GF-D8 (cell line): Measurements from ENCODE around the gene ZC3H7B.
"Not testable (repeated sequence)": the region's sequence is repeated elsewhere in the genome, so short reads cannot be mapped to it uniquely, and the experiment has no call there.

Source experiments
- DNase-seq: peaks from one replicate; lab custom pipeline; 2025; lab: John Stamatoyannopoulos, UW

The ZC3H7B gene, protein sequence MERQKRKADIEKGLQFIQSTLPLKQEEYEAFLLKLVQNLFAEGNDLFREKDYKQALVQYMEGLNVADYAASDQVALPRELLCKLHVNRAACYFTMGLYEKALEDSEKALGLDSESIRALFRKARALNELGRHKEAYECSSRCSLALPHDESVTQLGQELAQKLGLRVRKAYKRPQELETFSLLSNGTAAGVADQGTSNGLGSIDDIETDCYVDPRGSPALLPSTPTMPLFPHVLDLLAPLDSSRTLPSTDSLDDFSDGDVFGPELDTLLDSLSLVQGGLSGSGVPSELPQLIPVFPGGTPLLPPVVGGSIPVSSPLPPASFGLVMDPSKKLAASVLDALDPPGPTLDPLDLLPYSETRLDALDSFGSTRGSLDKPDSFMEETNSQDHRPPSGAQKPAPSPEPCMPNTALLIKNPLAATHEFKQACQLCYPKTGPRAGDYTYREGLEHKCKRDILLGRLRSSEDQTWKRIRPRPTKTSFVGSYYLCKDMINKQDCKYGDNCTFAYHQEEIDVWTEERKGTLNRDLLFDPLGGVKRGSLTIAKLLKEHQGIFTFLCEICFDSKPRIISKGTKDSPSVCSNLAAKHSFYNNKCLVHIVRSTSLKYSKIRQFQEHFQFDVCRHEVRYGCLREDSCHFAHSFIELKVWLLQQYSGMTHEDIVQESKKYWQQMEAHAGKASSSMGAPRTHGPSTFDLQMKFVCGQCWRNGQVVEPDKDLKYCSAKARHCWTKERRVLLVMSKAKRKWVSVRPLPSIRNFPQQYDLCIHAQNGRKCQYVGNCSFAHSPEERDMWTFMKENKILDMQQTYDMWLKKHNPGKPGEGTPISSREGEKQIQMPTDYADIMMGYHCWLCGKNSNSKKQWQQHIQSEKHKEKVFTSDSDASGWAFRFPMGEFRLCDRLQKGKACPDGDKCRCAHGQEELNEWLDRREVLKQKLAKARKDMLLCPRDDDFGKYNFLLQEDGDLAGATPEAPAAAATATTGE

DNA sequence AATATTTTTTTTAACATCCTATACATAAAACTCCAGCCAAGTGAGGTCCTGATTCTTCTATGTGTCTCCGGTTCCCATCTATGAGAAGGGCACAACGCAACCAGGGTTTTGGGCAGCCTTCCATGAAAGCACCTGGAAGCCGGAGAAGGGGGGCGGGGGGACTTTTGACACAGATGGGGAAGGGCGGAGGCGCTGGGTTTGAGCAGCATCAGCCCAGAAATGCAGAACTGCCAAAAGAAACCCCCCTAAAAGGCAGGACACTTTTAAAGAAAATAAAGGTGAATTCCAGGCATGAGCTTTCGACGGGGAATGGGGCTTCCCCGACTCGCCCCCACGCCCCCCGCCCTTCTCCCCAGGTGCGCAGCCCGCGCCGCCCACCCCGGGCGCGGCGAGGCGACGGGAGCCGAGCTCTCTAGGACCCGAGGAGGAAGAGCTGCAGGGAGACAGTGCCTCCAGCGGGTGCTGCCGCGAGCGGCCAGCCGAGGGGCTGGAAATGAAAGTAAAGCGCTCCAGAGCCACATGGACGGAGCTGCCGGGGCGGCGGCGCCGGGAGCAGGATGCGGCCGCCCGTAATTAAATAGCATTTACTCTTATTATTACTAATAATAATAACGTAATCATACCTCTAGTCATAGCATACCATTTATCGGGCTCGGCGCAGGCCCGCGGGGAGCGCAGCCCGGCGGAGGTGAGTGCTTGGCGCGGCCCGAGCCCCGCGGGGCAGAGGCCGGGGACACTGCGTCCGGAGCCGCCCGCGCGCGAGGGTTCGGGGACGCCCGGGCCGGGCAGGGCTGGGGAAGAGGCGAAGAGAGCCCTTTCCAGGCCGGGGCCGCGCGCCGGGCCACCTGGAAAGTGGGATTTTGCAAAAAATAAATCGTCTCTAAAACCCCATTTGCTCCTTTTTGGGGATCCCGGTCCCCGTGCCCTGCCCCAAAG is at the start of gene ZC3H7B:
Gene ZC3H7B, plus strand, starts transcription at position 441 of the 936 bp plus-strand sequence. CDS start 19,136 bp downstream, outside the sequence.
- peak; percentile 21 for DNase-seq

DNA sequence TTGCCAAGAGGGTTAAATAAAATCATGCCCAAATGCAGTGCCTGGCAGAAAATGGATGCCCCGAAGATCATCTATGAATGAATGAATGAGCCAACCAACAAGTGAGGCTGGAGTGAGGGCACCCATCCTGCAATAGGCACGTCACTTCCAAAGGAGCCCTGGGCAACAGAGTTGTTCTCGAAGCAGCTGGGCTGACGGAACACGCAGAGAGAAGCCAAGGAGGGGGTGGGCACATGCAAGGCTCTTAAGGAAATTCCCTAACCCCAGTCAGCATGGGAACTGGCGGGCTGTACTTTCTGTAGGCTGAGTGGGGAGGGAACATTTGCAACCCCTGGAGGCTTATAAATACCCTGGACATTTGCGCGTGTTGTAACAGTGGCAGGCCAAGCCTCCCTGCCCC is 49.0 kb upstream of the ZC3H7B start:
- DNase-seq, result no peak

DNA sequence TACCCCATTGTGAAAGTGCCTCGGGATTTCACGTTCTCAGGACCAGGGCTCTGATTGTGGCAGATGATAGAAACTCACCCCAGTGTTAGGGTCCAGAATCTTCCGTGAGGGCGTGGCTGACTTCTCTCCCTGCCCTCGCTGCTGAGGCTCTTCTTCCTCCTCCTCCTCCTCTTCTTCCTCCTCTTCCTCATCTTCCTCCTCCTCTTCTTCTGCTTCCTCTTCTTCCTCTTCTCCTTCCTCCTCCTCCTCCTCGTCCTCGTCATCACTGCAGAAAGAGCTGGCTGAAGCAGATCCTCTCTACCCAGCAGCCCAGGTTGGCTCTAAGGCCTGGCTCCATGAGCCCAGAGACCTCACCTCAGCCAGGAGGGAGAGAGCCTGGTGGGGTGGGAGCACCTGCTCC is 47.1 kb upstream of the ZC3H7B start:
- DNase-seq, result no peak

DNA sequence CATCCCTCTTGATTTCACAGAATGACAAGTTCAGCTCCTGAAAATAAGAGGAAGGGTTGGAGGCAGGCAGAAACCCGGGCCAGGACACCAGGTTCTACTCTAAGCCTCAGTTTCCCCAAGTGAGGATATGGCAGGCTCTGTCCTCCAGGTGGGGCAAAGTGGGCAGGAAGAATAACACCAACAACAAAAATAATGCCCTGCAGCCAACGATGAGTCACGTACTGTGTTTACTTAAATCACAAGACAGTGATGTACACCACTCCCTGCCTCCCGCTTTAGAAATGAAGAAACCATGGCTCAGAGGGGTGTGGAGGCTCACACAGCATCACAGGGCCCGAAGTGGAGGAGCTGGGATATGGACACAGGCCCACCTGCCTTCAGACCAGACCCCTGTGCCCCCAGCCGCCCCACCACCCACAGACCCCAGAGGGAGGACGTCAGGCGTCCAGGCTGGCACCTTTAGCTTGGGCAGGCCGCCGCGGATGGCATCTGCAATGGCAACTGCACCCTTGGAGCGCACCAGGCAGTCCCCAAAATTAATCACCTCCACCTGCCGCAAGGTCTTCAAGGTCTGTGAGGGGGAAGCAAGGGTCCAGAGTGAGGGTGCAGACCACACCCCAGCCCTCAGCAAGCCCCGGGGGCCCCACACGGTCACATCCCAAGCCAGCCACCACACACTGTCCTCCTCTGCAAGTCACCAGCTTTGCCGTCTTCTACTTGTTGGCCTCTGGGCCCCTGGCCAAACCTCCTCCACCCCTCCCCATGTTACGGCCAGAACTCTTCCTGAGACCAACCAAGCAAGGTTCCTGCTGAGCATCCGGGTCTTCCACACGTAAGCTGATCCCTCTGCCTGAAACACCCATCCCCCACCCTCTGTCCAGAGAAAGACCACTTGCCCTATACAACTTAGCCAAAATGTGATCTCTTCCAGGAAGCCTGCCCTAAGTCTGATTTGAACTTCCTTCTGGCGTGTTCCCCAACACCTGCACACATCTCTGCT is 44.8 kb upstream of the ZC3H7B start:
- DNase-seq, result no peak

DNA sequence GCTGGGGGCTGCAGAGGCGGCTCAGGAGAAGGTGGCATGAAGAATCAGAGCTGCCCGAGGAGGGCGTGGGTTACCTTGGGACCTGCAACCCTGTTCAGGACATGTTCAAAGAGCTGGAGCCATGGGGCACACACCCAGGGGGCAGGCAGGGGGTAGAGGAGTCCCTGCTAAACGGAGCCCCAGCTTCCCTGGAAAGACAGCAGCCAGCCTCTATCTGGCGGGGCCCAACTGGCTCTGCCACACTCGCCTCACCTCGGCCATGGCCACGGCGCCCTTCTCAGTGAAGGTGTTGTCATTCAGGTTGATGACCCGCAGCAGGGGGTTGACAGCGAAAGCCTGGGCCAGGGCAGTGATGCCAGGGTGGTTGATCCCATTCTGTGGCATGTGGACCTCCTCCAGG is 43.6 kb upstream of the ZC3H7B start:
- DNase-seq, result no peak

DNA sequence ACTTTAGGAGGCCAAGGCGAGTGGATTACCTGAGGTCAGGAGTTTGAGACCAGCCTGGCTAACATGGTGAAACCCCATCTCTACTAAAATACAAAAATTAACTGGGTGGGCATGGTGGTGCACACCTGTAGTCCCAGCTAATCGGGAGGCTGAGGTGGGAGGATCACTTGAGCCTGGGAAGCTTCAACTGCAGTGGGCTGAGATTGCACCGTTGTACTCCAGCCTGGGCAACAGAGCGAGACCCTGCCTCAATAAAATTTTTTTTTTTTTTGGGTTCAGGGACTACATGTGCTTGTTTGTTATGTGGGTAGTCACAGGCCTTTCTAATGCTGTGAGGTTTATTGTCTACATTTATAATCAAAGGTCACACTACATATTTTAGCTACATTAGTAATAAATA is 41.6 kb upstream of the ZC3H7B start:
- not testable (repeated sequence) for DNase-seq

DNA sequence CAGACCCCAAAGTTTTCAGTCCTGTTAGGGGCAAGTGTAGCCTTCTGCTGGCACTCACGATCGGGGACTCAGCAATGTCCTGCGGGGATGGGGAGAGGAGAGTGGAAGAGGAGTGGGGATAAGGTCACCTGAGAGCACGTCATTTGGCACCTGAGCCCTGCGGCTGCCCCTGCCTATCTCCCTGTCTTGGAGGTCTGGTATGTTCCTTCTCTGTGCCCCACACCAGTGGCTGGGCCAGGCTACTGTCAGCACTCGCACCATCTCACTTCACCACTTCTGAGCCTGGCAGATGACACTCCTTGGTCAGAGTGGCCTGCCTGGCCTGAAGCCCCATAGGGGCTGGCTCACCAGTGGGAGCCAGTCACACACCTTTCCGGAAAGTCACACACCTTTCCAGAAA is 40.5 kb upstream of the ZC3H7B start:
- no peak for DNase-seq

DNA sequence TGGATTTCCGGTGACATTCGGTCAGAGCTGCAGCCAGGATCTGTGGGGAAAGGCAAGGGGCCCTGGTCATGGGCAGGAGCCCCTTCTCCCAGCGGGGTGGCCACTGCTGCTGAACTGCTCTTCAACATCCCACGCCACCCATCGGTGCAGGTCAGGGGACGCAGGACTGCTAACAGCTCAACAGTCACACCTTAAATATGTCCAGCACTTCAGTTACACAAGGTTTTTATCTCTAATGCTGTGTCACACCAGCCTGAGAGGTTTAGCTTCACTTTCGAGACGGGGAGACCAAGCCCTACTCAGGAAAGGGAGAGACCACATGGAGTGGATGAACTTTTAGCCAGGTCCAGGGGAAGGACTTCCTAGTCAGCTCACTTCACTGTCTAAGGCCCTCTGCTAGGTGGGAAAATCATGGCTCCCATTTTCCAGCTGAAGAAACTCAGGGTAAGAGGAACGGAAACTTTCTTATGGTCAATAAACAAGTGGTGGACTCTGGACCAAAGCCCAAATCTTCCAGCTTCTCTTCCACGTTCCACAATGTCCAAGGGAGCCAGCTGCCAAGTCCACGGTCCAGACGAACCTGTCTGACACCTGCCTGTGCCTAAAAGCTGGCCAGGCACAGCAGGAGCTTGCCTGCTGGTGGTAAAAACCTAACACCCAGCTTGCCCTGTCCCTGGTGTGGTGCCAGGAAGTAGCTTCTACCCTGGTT is 39.6 kb upstream of the ZC3H7B start:
- DNase-seq, result no peak

DNA sequence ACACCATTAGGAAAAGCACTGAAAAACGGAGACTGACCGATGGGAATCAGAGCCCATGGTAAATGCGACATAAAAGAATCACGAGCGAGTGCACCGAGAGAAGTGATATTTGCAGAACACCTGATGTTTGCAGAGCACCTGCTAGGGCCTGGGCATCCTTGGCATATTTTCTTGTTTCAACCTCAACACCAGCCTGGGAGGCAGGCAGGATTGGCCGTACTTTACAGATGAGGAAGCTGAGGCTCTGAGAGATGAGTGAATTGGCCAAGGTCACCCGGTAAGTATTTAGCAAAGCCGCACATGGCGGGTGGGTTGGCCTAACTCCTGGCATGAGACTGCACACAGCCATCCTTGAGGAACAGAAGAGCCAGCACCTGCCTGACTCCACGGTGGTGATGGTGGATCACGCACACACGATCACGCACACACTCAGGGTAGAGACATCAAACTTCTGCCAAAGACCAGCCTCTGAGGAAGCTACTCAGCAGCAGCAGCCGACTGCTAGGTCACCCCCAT is 39.0 kb upstream of the ZC3H7B start:
- no peak for DNase-seq

DNA sequence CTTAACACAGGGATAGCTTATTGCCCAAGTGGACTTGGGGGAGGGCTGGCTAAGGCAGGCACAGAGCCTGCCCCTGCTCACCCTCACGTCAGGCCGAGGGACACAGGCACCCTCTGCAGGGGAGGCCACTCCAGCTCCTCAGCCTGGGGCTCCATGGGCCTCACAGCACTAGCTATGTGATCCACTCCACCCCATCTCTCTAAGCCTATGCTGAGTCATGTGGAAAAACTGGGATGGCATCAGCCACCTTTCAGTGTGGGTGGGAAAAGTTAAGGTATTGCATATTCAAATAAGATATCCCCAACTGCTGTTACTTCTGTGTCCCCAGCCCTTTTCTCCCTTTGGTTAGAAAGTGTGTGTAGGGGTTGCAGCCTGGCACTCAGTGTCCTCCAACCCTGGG is 37.6 kb upstream of the ZC3H7B start:
- DNase-seq, result no peak

DNA sequence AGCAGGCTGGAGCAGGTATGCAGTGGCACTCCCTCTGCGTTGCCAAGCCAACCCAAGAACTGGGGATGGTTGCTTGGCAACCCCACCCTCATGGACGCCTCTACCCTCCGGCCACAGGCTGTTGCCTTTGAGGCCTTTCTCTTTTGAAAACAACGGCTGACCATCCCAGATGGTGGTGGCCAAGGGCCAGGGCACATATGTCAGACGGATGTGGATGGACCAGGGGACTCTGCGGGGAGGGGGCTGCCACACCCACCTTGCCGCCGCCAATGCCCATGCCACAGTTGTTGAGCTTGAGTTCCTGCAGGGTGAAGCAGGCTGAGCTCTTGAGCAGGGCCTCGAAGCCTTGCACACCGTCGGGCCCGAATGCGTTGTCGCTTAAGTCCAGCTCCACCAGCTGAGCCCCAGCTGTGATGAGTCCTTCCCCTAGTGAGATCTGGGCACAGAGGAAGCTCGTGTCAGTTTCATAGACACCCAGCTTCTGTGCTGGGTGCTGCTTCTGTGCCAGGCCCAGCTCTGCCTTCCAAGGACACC is 36.9 kb upstream of the ZC3H7B start:
- no peak for DNase-seq

DNA sequence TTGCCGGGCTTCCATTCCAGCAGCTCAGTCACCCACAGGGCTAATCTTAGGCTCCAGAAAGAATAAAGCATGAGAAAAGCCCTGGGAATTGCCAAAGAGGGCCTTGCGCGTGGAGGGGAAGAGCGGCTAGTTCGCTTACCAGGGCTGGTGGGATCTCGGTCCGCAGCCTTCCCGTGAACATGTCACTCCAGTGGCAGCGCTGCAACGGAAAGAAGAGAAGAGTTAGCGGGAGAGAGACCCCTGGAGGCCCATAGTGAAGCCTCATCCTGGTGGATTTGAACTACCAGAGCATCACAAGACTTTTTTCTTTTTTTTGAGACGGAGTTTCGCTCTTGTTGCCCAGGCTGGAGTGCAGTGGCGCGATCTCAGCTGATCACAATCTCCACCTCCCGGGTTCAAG is 33.4 kb upstream of the ZC3H7B start:
- no peak for DNase-seq

DNA sequence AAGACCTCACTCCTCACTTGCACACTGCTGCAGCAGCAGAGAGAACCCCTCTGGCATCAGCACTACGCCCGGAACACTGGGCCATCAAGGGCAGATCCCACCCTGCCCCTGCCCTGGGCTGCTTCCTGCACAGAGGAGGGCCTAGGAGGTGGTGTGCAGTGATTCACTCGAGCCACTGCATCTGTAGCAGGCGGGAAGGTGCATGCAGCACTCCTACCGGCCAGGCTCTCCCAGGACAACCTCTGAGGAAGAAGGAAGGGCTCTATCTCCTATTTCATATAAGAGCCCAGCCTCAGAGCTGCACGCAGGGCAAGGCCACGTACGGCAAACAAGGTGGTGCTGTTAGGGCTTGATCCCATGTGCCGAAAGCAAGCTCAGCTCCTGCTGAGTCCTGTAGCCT is 29.5 kb upstream of the ZC3H7B start:
- DNase-seq, result no peak

DNA sequence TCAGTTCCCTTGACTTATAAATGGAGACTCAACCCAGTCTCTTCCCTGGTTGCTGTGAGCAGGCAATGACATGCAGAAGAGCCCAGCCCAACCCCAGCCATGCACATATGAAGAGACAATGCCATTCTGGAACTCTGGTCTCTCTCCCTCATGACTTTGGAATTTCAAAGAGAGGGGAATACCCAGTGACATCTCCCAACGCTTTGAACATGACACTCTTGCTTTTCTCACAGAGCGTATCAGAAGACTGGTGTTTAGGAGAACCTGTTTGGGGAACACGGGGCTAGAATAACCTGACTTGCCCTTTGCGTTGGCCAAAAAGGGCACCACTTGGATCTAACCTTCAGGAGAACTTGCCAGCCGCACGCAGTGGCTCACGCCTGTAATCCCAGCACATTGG is 28.2 kb upstream of the ZC3H7B start:
- no peak for DNase-seq

DNA sequence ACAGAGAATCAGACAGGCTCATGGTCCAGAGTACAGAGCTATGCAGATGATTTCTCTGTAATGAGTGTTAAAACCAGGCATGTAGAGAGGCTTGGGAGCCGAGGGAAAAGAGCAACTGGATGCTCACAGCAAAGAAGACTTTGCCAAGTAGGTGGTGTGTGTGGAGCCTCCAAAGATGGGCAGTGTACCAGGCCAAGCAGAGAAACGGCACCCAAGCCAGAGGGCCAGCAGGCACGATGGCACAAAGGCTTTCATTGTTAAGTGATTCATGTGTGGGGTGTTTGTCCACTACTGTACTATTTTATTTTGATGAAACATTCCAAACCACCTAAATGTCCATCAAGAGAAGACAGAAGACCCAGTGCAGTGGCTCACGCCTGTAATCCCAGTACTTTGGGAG is 26.5 kb upstream of the ZC3H7B start:
- no peak for DNase-seq

DNA sequence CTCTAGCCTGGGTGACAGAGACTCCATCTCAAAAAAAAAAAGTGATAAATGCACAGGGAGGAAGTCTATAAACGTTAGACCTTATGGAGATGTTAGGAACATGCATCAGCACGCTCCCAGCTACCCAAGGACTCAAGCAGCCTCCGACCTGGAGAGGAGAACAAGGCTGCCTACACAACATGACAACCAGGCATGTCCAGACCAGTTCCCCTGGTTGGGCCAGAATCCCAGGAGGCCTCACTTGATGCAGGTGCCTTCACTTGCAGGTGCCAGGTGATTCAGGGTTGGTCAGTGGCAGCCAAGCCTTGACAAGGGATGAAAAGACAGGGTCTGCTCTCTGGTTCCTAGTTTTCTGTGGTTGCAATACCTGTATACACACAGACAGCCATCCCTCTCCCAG is 21.3 kb upstream of the ZC3H7B start:
- DNase-seq, result no peak

DNA sequence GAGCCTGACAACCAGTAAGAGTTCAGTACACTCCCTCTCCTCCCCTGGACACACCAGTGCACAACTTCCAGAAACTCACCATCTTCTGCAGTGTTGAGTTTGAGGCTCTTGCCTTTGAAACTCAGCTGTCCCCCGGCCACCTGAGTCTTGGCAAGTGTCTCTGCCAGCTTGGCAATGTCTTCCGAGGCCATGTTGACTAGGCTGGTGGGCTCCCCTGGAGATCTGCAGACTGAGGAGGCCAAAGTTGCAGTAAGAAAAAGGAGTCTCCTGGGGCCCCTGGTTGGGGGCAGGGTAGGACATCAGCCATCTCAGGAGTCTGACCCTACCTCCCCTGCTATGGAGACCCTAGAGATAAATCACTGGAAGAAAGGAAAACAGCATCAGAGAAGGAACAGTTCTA is 20.5 kb upstream of the ZC3H7B start:
- no peak for DNase-seq

DNA sequence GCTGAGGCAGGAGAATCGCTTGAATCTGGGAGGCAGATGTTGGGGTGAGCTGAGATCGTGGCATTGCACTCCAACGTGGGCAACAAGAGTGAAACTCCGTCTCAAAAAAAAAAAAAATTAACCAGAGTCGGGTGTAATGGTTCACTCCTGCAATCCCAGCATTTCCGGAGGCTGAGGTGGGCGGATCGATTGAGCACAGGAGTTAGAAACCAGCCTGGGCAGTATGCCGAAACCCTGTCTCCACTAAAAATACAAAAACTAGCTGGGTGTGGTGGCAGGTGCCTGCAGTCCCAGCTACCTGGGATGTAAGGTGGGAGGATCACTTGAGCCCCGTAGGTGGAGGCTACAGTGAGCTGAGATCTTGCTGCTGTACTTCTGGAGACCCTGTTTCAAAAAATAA is 16.9 kb upstream of the ZC3H7B start:
- DNase-seq, result no peak

DNA sequence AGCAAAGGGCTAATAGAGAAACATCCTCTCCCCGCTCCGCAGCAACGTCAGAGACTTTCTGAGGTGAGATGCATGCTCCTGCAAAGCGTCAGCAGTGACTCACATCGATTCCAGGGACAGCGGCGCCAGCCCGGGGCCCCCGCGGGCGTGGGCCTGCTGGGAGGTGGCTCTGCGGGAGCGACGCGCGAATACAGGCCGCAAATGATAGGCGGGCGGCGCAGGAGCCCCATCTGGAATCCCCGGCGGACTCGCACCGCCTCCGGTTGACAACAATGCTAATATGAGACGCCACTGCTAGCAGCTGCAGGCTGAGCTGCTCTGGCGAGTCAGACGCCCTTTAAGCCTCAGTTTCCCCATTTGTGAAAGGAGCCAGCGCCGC is 15.9 kb upstream of the ZC3H7B start:
- no peak for DNase-seq
